ENCODE data around the gene GUSB.
"Not testable (repeated sequence)": the region's sequence is repeated elsewhere in the genome, so short reads cannot be mapped to it uniquely, and the experiment has no call there.

Gene GUSB

DNA sequence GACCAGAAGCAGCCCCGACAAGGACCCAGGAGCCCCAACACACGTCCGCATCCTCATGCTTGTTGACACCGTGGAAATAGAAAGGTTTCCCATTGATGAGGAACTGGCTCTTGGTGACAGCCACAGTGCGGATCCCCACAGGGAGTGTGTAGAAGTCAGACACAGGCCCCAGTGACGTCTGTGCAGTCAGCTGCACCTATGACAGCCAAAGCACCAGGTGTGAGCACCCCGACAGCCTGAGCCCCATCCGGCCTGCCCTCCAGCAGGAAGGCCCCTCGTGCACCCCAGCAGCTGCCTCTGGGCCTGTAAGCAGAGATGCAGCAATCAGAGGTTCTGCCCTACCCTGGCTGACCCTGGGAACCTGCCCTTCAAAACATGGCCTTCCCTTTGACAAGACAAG, 7.1 kb downstream of the GUSB start:
- no peak for DNase-seq

- no peak for DNase-seq
Measured at GRCh38 chr7:65974191-65974801, 7.7 kb downstream of the GUSB start.

DNA sequence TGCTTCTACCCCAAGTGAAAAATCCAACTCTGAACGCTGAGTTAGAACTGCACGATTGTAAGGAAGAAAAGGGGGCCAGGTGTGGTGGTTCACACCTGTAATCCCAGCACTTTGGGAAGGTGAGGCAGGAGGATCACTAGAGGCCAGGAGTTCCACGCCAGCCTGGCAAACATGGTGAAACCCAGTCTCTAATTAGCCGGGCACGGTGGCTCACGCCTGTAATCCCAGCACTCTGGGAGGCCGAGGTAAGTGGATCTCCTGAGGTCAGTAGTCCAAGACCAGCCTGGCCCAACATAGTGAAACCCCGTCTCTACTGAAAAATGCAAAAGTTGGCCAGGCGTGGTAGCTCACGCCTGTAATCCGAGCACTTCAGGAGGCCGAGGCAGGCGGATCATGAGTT, 9.0 kb downstream of the GUSB start:
- no peak for DNase-seq

- no peak for DNase-seq
Measured at GRCh38 chr7:65971021-65971420, 11.0 kb downstream of the GUSB start.

DNA sequence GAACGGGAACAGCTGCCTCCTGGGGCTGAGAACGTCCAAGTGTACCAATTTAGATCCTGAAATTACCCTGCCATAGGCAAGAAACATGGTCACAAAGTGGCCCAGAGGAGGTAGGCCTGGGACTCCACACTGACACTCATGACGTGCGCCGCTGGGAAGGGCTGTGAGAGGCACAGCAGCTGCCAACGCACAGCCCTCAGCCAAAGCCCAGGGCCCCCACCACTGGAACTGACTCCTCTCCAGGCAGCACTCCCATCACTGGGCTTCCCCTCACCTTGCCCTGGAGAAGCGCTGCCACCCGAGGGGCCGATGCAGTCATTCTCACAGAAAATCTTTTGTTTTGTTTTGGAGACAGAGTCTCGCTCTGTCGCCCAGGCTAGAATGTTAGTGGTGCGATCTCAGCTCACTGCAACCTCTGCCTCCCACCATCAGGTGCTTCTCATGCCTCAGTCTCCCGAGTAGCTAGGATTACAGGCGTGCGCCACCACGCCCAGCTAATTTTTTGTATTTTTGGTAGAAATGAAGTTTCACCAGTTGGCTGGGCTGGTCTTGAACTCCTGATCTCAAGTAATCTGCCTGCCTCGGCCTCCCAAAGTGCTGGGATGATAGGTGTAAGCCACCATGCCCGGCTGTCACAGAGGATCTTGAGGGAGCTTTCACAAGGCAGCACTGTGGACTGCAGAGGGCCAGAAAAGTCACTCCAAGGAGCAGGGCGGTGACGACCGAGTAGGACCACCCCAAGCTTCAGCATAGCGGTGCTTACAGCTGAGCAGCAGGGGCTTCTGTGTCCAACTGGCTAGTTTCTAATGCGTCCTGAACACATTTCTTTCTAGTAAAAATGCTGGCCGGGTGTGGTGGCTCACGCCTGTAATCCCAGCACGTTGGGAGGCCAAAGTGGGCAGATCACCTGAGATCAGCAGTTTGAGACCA, 13.5 kb downstream of the GUSB start:
- DNase-seq, result no peak

DNA sequence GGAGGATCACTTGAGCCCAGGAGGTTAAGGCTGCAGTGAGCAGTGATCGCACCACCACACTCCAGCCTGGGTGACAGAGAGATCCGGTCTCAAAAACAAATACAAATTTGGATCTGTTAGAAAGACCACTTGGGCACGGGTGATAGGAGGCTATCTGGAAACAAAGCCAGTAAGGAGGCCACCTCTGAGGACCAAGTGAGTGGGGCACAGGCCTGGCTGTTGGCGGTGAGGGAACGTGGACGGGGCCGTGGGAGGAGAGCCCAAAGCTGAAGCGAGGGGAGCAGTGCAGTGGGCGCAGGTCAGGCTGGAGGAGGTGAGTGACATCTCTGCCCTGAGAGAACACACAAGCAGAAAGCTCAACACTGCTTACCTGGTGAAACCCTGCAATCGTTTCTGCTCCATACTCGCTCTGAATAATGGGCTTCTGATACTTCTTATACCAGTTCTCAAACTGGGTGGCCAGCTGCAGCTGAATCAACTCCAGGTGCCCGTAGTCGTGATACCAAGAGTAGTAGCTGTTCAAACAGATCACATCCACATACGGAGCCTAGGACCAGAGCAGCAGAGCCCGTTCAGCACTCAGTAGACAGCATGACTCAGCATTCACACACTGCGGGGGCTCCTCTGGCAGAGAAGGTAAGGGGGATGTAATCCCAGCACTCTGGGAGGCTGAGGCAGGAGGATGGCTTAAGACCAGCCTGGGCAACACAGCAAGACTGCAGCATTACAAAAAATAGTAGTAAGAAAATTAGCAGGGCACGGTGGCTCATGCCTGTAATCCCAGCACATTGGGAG, 14.5 kb downstream of the GUSB start:
- no peak for DNase-seq

- no peak for DNase-seq
Measured at GRCh38 chr7:65966146-65966545, 15.9 kb downstream of the GUSB start.

DNA sequence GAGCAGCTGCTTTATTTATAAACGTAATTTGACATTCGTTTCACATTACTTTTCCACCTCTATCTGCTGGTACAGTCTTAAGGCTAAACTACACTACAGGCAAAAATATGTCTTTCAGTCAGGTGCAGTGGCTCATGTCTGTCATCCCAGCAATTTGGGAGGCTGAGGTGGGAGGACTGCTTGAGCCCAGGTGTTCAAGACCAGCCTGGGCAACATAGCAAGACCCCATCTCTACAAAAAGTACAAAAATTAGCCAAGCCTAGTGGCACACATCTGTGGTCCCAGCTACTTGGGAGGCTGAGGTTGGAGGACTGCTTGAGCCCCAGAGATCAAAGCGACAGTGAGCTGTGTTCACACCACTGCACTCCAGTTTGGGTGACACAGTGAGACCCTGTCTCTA, 17.3 kb downstream of the GUSB start:
- not testable (repeated sequence) for DNase-seq

- no peak for DNase-seq
Measured at GRCh38 chr7:65962033-65962432, 20.0 kb downstream of the GUSB start.

- no peak for DNase-seq
Measured at GRCh38 chr7:65960351-65961074, 21.5 kb downstream of the GUSB start.

DNA sequence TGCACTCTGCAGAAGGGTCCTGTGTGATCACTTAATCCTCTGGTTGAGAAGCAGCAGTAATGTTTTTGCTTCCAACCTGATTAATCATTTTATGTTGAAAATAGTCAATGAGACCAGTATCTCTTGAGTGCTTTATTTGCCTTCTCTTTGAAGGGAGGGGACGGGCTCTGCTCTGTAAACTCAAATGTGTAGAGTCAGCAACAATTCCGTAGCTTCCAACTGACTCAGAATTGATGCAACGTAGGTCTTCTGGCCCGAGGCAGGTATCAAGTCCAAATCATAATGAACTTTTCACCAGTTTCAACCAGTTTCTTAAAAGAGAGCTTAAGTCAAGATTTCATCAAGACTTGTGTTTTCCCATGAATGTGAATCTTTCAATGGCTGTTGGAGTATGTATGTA, 26.3 kb downstream of the GUSB start:
- no peak for DNase-seq

DNA sequence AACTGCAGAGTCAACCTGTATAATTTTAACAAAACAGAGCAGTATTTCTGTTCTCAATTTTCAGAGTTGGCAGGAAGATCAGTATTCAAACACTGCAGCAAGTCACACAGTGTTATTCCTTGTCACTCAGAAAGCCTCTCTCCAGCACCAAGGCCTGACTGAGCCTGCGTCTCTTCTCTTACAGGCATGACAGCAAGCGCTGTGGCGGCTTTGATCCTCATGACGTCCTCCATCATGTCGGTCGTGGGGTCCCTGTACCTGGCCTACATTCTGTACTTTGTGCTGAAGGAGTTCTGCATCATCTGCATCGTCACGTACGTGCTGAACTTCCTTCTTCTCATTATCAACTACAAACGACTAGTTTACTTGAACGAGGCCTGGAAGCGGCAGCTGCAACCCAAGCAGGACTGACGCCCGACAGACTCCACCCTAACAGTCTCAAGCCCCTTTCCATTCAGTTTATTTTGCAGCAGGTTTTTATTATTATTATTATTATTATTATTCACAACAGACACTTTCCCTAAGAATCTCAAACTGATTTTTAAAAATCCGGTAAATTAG, 28.0 kb downstream of the GUSB start:
- DNase-seq, result no peak

DNA sequence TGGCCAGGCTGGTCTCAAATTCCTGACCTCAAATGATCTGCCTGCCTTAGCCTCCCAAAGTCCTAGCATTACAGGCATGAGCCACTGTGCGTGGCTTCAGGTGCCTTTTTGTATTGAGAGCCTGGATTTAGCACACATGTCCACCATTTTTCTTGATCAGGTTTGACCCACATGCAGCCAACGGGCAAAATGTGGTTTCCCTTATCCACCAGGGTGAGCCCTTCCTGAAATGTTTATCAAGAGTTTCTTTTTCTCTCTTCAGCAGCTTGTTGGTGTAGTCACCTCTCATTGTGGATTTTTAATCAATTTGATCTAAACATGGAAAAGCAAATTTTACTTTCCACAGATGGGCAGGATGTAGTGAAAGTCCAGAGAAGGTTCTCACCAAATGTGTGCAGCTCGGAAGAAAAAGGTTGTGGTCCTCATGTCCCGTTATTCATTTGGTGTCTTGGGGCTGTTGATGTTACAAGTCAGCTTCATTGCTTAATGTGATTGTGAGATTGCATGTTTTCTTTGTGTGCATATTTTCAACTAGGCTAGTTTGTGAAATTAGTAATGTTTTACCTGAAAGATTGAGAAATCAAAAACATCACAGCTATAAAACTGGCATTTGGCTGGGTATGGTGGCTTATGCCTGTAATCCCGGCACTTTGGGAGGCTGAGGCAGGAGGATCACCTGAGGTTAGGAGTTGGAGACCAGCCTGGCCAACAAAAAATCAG, 28.9 kb downstream of the GUSB start:
- no peak for DNase-seq

DNA sequence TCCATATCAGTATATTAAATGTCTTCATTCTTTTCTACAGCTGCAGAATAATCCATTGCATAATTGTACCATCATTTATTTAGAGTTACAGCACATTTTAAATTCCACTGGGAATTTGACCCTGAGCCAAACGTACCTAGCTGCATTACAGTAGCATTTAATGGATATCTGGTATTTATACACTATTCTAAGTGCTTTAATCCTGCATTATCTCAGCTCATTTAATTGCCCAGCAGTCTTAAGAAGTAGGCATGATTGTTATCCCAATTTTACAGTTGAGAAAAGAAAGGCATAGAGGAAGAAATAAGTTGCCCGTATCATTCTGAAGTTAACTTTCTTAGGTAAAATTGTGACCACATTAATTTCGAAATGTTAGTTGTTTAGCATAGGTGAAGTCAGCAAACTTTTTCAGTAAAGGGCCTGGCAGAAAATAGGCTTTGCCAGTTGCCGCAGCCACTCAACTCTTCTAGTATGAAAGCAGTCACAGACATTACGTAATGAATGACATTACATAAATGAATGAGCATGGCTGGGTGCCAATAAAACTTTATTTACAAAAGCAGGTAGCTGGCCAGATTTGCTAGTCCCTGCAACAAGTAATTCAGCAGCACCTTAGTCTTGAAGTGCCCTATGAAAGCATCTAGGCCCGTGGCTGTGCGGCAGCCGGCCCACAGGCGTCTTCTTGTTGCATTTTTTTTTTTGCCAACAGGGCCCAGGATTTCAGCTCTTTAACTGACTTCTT, 30.0 kb downstream of the GUSB start:
- no peak for DNase-seq

- no peak for DNase-seq
Measured at GRCh38 chr7:65946904-65947303, 35.1 kb downstream of the GUSB start.

GRCh38 chr7:65945787-65946186, 36.2 kb downstream of the GUSB start:
- not testable (repeated sequence) for DNase-seq

- no peak for DNase-seq
Measured at GRCh38 chr7:65938336-65938895, 43.6 kb downstream of the GUSB start.

- no peak for DNase-seq
Measured at GRCh38 chr7:65937296-65937695, 44.7 kb downstream of the GUSB start.

- no peak for DNase-seq
Measured at GRCh38 chr7:65931685-65932084, 50.3 kb downstream of the GUSB start.
